NCI-H1436 treated with DMSO at 0.1 percent for 48 hours (cell line): Measurements from ENCODE around the gene C1QTNF3.
"Not testable (repeated sequence)": the region's sequence is repeated elsewhere in the genome, so short reads cannot be mapped to it uniquely, and the experiment has no call there.

Experiments
- DNase-seq: peaks from one replicate; lab custom pipeline; 2025; lab: John Stamatoyannopoulos, UW

The C1QTNF3 gene

DNA sequence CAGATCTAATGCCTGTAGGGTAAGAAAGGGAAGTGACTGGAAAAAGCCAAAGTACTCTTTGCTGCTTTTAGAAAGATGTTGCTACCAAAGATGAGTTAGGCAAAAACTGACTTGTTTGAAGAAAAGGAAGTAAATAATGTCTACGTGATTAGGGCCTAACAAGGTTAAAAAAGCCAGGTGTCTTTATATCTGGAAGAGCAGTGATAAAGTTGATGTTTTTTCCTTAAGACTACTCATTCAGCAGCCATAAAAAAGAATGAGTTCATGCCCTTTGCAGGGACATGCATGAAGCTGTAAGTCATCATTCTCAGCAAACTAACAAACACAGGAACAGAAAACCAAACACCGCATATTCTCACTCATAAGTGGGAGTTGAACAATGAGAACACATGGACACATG lies 21.7 kb downstream of the C1QTNF3 start:
- DNase-seq = no peak

DNA sequence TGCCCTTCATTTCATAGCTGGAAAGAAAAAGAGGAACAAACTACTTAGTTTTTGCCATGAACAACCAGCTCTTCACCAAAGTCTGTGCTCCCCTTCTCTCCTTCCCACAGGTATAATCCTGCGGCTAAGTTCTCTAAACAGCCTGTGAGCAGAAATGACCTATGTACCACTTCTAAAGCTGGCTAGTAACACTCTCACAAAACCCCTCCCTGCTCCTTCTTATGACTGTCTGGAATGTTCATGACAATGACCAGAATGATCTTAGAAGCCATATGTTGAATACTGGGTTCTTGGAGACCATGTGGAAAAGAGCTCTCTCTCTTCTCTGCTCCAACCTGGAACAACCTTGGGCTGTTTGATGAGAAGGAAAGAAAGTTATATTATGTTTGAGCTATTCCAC lies 22.3 kb downstream of the C1QTNF3 start:
- DNase-seq = no peak

DNA sequence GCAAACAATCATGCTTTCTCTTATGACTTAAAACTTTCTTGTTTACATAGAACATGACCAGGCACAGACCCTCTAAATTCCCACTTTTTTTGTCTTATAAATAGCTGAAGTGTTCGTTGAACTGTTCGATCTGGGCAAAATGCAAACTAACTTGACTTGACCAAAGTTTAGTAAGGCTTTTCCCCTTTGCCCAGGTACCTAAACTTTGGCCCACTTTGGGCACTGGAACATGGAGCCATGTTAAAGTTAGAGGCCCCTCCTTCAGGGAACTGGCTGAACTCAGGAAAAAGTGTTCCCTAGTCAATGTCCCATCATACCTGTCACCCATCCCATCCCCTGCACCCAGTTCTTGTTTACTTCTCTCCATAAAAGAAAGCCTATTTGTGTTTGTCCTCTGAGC lies 25.8 kb downstream of the C1QTNF3 start:
- DNase-seq = no peak

DNA sequence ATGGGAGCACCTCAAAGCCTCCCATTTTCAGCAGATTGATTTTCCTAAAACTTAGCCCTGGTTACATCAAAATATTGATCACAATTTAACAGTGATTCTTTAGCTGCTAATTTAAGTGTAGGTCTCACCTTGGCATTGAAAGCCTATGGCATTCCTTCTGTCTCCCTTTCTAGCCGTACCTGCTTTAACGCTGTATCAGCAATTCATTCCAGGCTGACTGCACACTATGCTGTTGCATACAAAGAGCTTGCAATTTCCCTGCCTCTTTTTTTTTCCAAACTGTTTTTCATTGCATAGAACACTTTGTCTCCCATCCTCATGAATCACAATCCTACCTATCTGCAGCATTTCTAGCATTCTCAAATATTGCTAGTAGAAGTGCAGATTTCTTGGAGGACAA lies 26.3 kb downstream of the C1QTNF3 start:
- DNase-seq = no peak

DNA sequence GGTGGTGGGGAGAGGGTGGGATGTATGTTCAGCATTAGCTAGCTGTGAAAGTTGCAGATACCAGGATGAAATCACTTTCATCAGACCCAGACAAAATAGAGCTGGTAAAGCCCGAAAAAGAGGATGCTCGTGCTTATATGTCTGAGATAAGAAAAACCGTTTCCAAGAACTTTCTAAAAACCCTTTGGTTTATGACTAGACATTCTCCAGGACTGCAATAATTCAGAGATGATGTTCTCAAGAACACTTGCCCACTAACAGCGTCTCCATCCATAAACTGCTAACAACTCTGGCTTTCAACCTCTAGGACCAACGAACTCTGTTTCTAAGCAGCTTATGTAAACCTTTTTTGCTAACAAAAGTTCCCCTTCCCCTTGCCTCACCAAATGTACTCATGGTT lies 26.8 kb downstream of the C1QTNF3 start:
- DNase-seq = no peak

DNA sequence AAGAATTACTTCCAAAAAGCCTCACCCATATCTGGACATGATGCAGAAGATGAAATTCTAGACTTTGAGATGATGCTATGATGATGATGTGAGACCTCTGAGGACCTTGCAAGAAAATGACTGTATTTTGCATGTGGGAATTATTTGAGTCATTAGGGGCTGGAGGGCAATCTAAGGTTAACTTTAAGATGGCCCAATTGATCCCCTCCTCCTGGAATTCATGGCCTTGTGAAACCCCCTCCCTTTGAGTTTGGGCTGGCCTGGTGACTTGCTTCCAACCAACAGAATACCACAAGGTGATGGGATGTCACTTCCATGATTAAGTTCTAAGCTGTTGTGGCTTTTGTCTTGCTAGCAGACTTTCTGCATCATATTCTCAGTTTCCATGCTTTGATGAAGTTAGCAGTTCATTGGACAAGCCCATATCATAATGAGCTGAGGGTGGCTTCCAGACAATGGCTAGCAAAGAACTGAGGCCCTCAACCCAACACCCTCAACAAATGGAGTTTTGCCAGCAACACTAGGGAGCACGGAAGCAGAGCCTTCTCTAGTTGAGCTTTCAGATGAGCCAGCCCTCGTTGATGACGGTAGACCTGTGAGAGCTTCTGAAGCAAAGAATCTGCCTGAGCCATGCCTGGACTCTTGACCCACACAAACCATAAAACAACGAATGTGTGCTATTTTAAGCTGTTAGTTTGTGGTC lies 27.7 kb downstream of the C1QTNF3 start:
- DNase-seq = no peak

DNA sequence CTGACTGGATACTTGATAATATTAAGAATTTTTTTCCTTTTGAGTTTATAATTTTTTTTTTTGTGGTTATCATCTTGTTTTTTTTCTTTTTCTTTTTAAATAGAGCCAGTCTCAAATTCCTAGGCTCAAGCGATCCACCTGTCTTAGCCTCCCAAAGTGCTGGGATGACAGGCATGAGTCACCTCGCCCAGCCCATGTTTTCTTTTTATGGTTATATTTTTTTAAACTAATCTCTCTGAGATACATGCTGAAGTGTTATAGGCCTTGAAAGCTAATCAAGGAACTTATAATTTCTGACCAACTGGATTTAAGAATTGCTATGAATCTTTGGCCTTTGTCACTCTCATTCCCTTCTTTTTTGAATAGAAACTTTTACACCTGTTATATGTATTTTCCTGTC lies 28.4 kb downstream of the C1QTNF3 start:
- no peak for DNase-seq

DNA sequence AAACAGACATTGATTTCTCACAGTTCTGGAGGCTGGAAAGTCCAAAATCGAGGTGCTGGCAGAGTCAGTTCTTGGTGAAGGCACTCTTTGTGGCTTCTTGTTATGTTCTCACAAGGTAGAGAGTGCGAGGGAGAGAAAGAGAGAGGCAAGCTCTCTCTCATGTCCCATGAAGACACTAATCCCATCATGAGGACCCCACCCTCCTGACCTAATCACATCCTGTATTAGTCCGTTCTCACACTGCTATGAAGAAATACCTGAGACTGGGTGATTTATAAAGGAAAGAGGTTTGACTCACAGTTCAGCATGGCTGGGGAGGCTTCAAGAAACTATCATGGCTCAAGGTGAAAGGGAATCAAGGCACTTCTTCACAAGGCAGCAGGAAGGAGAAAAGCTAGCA lies 29.5 kb downstream of the C1QTNF3 start:
- DNase-seq = no peak

DNA sequence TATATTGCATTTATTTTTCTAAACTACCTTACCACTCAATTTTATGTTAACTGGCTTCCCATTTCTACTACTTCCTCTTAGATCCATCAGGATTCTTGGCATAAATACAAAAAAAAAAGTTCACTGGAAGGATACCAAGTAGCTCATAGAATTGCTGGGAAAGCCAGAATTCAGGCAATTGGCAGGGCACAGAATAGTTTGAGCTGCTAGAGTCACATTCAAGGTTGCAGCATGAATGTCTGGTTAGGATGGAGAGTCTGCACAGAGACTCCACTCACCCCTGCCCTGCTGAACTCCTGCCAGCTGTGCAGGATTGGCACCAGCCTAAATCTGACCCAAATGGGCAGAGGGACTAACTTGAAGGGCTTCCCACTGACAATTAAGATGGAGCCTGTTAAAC lies 30.2 kb downstream of the C1QTNF3 start:
- DNase-seq = no peak

DNA sequence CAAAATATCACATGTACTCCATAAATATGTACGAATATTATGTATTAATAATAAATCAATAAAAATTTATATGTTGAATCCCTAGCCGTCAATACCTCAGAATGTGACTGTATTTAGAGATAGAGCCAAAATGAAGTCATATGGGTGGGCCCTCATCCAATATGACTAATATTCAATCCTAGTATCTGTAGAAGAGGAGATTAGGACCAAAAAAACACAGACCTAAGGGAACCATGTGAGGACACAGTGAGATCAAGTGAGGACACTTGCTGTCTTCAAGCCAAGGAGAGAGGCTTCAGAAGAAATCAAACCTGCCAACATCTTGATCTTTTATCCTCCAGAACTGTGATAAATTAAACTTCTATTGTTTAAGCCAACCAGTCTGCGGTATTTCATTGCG lies 31.5 kb downstream of the C1QTNF3 start:
- no peak for DNase-seq

DNA sequence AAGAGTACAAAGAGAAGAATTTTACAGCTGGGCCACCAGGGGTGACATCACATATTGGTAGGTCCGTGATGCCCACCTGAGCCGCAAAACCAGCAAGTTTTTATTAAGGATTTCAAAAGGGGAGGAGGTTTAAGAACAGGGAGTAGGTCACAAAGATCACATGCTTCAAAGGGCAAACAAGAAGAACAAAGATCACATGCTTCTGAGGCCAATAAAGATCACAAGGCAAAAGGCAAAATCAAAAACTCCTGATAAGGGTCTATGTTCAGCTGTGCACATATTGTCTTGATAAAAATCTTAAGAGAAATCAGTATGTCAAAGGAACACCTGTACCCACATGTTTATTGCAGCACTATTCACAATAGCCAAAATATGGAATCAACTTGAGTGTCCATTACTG lies 32.9 kb downstream of the C1QTNF3 start:
- DNase-seq = not testable (repeated sequence)

DNA sequence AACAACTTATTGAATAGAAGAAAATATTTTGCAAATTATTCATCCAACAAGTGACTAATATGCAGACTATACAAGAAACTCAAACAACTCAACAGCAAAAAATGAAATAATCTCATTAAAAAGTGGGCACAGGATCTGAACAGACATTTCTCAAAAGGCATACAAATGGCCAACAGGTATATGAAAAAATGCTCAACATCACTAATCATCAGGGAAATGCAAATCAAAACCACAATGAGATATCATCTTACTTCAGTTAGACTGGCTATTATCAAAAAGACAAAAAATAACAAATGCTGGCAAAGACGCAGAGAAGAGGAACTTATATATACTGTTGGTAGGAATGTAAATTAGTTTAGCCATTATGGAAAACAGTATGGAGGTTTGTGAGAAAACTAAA lies 33.4 kb downstream of the C1QTNF3 start:
- no peak for DNase-seq

DNA sequence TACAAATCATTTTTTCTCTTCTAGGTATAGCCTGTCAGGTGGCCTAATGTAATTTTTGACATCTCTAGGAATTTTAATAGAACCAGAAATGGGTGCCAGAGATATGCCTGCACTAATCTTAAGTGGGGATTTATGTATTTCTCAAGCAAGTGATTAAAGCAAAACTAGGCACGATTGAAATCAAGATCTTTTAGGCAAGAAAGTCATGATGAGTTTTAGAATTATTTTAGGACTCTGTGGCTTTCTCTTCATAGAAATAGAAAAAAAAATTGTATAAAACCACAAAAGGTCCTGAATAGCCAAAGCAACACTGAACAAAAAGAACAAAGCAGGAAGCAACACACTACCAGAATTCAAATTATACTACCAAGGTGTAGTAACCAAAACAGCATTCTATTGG lies 34.2 kb downstream of the C1QTNF3 start:
- no peak for DNase-seq

DNA sequence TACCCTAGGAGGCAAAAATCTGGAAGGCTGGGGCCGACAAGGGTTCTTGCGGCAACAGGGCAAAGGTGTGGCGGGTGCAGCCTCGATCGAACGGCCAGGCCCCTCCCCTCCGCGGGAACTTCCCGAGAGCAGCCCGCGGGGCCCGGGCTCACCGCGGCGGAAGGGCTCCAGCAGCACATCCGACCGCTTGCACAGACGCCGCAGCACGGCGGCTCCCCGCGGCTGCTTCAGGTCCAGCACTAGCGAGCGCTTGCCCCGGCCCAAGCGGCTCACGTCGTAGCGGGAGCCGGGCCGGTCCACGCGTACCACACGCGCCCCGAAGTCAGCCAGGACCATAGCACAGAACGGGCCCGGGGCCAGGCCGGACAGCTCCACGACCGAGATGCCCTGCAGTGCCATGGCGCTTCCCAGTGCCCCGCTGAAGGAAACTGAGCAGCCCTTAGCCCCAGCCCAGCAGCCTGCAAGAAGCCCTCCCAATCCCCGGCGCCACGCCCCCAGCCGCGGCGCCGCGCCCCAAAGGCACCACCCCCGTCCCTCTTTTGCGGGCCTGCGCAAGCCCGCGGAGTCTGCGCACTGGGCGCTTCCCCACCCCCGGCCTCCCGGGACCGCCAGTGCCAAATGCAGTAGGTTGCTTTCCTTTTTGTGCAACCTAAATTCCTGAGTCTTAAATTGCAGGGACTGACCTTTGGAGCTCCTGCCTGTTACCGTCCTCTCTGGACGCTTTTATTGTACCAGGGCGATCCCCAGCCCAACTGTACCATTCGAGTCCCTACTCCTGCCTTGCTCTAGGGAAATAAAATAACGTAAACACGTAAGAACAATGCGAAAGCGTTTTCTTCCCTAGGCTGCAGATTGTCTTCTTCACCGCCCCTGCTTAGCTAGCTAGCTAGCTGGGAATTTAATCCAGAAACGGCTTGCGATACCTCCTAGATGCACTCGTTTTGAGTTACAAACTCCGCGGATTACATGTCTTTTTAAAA lies 35.1 kb downstream of the C1QTNF3 start, which contains the start of gene AMACR:
Gene AMACR (minus strand): TSS at position 430 of the 980 bp plus-strand sequence. CDS start 31 bp downstream, at position 399.
- DNase-seq = peak; percentile 38

DNA sequence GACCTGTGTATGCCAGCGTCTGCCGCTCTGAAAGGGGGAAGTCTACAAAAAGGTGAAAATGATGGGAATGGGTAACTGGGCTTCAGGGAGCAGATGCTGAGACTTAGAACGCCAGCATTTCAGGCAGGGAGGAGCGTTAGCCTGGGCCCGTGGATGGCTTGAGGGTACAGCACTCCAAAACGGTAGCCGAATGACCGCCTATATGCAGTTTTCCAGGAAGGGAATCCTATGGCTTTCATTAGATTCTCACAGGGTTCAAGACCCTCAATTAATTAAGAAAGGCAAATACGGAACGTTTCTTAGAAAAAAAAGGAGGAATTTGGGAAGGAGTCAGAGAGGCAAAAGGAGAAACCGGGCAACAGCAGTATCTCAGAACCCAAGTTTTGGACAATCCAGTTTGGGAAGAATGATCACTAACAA lies 35.8 kb downstream of the C1QTNF3 start:
- DNase-seq = no peak

DNA sequence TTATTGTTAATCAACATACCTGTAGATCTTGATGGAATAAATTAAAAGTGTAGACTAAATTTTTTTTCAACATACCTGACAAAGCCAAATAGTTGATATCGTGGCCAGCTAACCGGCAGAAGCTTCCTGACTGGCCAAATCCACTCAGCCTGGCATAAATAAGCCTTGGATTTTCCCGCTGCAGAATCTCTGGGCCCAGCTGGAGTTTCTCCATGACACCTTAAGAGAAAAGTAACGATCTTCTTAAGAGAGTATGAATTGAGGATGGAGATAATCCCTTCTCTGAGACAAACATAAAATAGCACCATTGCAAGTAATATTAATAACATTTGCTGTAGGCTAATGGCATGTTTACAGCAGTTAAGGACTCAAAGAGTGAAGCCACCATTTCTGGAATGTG lies 37.3 kb downstream of the C1QTNF3 start:
- no peak for DNase-seq

DNA sequence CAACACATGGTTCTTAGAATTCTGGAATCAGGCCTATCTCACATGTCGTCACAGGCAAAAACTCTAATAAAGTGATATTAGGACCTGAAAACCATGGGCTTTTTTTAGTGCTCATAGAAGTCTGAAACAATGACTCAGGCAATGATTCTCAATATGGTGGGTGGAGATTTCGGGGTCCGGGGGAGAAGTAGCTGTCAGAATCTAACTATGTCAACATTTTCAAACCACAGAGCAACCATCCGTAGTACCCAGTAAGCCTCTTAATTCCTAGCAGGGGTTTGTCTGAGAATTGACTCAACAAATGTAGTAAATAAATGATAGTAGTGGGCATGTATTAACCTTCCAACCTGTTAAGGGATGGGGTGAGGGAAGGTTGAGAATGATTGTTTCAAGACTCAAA lies 37.8 kb downstream of the C1QTNF3 start:
- DNase-seq = no peak

DNA sequence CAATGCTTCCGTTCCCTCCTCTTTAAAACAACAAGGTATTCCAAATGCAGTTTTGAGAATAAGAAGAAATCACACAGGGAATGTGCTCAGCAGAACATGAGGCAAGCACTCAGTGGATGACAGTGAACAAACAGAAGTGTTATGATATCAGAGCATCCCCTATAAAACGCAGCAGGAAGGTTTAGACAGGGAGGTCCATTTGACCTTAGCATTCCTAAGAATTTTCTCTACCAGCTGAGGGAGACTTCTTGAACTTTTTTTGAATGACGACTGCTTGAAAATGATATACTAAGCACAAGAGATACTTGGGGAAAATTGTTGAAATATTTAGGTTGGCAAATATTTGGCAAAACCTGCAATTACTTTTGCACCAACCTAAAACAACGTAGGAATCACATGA lies 39.1 kb downstream of the C1QTNF3 start:
- DNase-seq = no peak

DNA sequence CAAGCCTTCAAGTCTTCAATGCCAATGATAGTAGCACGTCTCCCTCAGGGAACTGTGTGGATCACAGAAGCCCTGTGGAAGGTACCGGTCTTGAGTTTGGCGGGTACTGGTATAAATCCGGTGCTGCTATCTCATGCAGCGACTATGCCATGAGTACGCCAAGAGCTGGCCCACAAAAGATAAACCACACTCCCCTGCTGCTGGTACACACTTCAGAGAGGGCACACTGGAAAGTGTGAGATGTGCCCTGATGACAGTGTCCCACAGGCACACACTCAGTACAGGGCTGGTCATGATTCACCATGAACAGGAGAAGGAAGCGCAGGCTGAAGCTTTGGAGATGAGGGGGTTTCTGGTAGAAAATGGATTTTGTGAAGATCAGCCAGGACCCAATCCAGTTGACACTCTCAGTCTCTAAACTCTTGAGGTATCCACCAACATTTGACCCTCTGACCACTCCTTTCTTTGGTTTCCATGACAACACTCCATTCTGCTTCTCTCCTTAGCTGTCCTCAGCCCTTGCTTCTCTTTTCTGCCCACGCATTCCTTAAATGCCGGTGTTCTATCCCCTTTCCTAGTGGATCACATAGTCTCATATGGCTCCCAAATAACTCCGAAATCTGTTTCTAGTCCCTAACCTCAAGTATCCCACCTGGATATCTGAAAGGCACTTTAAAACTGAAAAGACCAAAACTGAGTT lies 40.2 kb downstream of the C1QTNF3 start:
- DNase-seq = no peak

DNA sequence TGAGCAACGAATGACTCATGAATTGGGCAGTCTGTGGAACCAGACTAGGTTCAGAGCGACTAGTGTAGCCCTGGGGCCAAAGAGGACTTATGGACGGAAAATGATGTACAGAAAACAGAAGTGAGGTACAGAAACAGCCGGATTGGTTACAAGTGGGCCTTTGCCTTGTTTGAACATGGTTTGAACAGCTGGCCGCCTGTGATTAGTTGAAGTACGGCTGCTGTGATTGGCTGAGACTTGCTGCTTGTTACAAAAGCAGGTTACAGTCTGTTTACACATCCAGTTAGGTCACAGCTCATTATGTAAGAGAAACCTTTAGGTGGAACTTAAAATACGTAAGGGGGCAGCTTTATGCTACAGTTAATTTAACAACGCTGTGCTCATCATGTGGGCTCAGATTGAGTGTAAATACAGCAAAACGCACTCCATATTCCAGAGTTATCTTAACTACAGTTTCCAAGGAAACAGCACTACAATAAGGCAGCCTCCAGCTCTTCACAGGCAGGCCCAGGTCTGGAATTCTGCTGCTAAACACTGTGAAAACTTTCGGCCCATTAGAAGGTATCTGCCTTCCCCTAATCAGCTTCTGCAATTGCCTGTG lies 41.7 kb downstream of the C1QTNF3 start:
- DNase-seq = peak; percentile 88

DNA sequence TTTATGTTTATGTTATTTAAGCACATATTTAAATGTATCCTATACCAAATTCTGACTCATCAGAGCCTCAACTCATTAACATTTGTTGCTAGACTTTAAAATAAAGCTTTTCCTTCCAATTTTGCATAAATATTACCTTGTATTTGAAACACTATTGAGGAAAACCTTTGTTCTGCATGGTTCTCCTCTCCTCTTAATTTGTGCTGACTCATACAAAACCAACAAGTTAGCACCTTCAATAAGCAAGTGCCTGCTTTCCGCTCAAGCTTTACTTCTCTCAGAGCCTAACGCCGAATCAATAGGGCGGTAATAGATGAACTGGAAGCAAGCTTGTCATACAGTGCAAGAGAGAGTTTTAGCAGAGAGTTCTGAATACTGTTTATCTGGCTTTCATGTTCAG lies 43.0 kb downstream of the C1QTNF3 start:
- no peak for DNase-seq

DNA sequence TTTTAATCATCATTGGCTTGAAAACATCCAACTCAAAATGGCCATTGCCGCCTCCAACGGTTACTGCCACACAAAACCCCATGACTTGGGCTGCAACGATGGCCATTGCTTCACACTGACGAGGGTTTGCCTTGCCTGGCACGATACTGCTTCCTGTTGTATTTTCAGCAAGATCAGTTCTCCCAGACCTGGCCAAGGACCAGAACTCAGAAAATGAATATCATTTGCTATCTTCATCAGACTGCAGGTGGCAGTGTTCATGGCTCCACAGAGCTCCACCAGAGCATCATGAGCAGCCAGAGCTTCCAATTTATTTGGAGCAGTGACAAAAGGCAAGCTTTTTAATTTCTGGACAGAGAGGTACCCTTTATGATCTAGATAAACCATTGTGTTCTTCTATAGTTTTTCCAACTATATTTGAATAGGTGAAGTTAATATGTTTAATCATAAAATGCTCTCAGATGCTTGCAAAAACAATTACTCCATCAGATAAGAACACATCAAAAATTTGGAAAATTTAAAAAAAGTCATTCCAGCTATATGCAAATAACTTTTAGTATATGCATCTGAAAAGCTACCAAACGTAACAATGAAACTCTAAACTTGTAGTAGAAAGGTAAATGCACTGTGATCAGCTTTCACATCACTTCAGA lies 45.6 kb downstream of the C1QTNF3 start:
- no peak for DNase-seq
